ENCODE measurements around the gene TNFRSF11A.

Gene TNFRSF11A

GRCh38 chr18:62372882-62373281, 47.8 kb downstream of the TNFRSF11A start:
- Histone ChIP-seq H3K4me3 (ENCODE audit: low read depth in 1 of 2, low read length in 2 of 2) (no peak overlapping the region), H3K4me1 (ENCODE audit: insufficient read depth, low read length) (no peaks in the 10 kb centered on the region), H3K4me2 (ENCODE audit: insufficient read depth, low read length) (no peak overlapping the region), H3K27me3 (ENCODE audit: insufficient read depth, low read length, poor library complexity) (peaks cover 7% of the 10 kb centered on the region), H3K27ac (ENCODE audit: low read length) (no peak overlapping the region), H2AFZ (ENCODE audit: low read depth, low read length) (no peak overlapping the region), H3K36me3 (ENCODE audit: insufficient read depth, low read length) (no peaks in the 10 kb centered on the region), H4K20me1 (ENCODE audit: insufficient read depth, low read length) (no peaks in the 10 kb centered on the region), H3K9me3 (ENCODE audit: insufficient read depth, low read length, severe bottlenecking) (no peaks in the 10 kb centered on the region), H3K79me2 (ENCODE audit: insufficient read depth, low read length) (no peaks in the 10 kb centered on the region), H3K9ac (ENCODE audit: low read depth, low read length) (no peak overlapping the region)
- DNase-seq: no peak
- TF ChIP-seq CTCF (IDR thresholded peaks at IDR 0.05; ENCODE audit: borderline replicate concordance, extremely low read depth, low read length, poor library complexity, severe bottlenecking) (no peak), EZH2 (IDR thresholded peaks at IDR 0.05; ENCODE audit: borderline replicate concordance, low read depth, low read length, severe bottlenecking) (no peak)
- ATAC-seq (ENCODE audit: insufficient read depth, low read depth): no peak

DNA sequence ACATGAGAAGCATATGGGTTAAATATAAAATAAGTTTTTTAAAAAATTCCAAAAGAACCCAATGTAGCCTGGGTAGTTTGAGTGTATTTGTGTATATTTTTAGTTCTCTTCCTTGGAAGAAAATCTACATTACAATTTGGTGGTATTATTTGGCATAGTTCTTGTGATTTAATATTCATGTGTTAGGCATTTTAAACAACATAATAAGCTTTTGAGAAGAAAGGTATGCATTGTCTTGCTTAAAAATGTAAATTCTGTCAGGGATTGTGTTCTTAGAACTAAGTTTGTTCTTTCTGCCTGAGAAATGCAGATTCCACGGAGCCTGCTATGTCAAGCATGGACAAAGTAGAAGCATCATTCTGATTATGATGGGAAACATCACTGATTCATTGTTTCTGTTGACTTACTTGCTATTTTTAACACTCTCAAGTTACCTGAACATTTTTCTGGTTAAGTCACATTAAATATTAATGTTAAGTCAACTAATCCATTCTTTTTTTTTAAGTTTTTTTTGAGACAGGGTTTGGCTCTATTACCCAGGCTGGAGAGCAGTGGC, 49.4 kb downstream of the TNFRSF11A start:
- Histone ChIP-seq H4K20me1 (ENCODE audit: insufficient read depth, low read length) (no peaks in the 10 kb centered on the region), H3K27ac (ENCODE audit: low read length) (no peak overlapping the region), H3K9ac (ENCODE audit: low read depth, low read length) (no peak overlapping the region), H3K4me2 (ENCODE audit: insufficient read depth, low read length) (no peak overlapping the region), H2AFZ (ENCODE audit: low read depth, low read length) (no peak overlapping the region), H3K27me3 (ENCODE audit: insufficient read depth, low read length, poor library complexity) (peaks cover 9% of the 10 kb centered on the region), H3K4me1 (ENCODE audit: insufficient read depth, low read length) (no peaks in the 10 kb centered on the region), H3K36me3 (ENCODE audit: insufficient read depth, low read length) (no peaks in the 10 kb centered on the region), H3K9me3 (ENCODE audit: insufficient read depth, low read length, severe bottlenecking) (no peaks in the 10 kb centered on the region), H3K79me2 (ENCODE audit: insufficient read depth, low read length) (no peaks in the 10 kb centered on the region), H3K4me3 (ENCODE audit: low read depth in 1 of 2, low read length in 2 of 2) (no peak overlapping the region)
- no peak for TF ChIP-seq CTCF (IDR thresholded peaks at IDR 0.05; ENCODE audit: borderline replicate concordance, extremely low read depth, low read length, poor library complexity, severe bottlenecking)
- TF ChIP-seq EZH2 (IDR thresholded peaks at IDR 0.05; ENCODE audit: borderline replicate concordance, low read depth, low read length, severe bottlenecking): no peak
- no peak for ATAC-seq (ENCODE audit: insufficient read depth, low read depth)
- no peak for DNase-seq

DNA sequence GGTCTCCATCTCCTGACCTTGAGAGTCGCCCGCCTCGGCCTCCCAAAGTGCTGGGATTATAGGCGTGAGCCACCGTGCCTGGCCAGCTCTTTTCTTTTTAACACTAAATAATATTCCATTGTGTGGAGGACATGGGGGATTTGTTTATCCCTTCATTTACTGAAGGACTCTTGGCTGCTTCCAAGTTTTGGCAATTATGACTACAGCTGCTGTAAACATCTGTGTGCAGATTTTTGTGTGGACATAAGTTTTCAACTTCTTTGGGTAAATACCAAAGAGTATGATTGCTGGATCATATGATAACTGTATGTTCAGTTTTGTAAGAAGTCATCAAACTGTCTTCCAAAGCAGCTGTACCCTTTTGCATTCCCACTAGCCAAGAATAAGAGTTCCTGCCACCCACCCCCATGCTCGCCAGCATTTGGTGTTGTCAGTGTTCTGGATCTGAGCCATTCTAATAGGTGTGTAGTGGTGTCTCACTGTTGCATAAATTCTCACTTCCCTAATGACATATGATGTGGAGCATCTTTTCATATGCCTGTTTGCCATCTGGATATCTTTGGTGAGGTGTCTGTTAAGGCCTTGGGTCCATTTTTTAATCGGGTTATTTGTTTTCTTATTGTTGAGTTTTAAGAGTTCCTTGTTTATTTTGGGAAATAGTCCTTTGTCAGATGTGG, 52.2 kb downstream of the TNFRSF11A start:
- Histone ChIP-seq H3K9me3 (ENCODE audit: insufficient read depth, low read length, severe bottlenecking) (no peaks in the 10 kb centered on the region), H3K4me3 (ENCODE audit: low read depth in 1 of 2, low read length in 2 of 2) (no peak overlapping the region), H3K27me3 (ENCODE audit: insufficient read depth, low read length, poor library complexity) (peaks cover 9% of the 10 kb centered on the region), H3K9ac (ENCODE audit: low read depth, low read length) (no peak overlapping the region), H2AFZ (ENCODE audit: low read depth, low read length) (no peak overlapping the region), H3K4me2 (ENCODE audit: insufficient read depth, low read length) (no peak overlapping the region), H3K36me3 (ENCODE audit: insufficient read depth, low read length) (no peaks in the 10 kb centered on the region), H3K79me2 (ENCODE audit: insufficient read depth, low read length) (no peaks in the 10 kb centered on the region), H4K20me1 (ENCODE audit: insufficient read depth, low read length) (no peaks in the 10 kb centered on the region), H3K27ac (ENCODE audit: low read length) (no peak overlapping the region), H3K4me1 (ENCODE audit: insufficient read depth, low read length) (no peaks in the 10 kb centered on the region)
- no peak for ATAC-seq (ENCODE audit: insufficient read depth, low read depth)
- TF ChIP-seq CTCF (IDR thresholded peaks at IDR 0.05; ENCODE audit: borderline replicate concordance, extremely low read depth, low read length, poor library complexity, severe bottlenecking): no peak
- no peak for TF ChIP-seq EZH2 (IDR thresholded peaks at IDR 0.05; ENCODE audit: borderline replicate concordance, low read depth, low read length, severe bottlenecking)
- DNase-seq: no peak
